Stimulated activated CD8-positive, alpha-beta memory T cell treated with anti-CD3 and anti-CD28 coated beads, Interleukin-12 subunit alpha, Interleukin-12 subunit beta, amount 100 ng/mL, for 4 hours (primary cell): ENCODE data around the gene SUSD5.
"Not testable (repeated sequence)": the region's sequence is repeated elsewhere in the genome, so short reads cannot be mapped to it uniquely, and the experiment has no call there.

Experiments
- DNase-seq: peaks from one replicate; pipeline ENCODE4 v3.0.0-alpha.2; 2020; ENCODE audit warnings: low read depth

The SUSD5 gene

DNA sequence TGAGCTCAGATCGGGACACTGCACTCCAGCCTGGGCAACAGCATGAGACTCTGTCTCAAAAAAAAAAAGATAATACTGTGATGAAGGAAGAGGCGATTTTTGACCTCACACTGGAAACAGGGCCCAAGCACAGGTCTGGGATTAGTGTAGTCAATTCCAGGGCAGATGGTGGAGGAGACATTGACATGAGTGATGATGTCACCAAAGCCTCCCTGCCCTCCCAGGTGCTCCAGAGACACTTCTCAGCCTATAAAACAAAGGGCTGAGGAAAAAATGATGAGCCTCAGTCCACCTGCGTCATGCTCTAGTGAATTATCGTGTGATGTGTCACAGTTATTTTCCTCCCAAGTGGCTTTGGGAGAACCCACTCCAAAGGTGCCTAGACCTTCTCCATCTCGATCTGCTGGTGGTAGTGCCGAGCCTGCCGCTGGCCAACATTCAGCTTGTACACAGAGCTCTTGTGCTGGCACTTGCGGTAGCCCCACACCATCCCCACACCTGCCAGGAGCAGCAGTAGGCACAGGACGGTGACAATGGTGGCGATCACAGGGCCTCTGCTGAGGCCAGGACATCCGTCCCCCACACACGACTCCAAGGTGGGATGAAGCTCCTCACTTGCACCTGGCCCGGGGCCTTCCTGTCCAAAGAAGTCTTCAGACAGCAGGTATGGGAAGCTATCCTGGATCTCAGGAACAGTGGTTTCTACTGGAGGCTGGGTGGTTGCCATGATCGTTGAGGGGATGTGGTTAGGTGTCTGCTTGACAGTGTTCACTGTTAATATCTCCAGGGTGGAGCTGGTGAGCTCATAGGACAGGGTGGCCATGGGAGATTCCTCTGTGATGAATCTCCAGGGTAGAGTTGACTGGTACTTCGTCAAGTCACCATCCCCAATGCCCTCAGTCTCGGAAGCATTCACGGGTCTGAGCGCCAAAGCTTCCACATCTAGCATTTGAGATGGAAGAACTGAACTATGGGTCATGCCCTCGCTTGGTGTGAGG is 65.9 kb downstream of the SUSD5 start:
- DNase-seq: no peak

DNA sequence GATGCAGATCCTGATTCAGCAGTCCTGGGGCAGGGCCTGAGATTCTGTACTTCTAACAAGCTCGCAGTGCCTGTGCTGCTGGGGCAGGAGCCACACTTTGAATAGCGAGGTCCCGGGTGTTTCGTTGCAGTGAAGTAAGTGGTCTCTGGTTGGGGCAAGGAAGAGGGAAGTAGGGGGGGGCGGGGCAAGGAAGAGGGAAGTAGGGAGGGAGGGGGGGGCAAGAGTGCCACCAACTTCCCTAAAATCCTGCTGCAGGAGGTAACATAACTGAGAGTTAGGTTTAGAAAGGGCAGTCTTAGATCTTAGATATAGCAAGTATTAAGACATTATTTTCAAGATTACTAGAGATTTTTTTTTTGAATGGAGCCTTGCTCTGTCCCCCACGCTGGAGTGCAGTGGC is 69.3 kb downstream of the SUSD5 start:
- DNase-seq: no peak

DNA sequence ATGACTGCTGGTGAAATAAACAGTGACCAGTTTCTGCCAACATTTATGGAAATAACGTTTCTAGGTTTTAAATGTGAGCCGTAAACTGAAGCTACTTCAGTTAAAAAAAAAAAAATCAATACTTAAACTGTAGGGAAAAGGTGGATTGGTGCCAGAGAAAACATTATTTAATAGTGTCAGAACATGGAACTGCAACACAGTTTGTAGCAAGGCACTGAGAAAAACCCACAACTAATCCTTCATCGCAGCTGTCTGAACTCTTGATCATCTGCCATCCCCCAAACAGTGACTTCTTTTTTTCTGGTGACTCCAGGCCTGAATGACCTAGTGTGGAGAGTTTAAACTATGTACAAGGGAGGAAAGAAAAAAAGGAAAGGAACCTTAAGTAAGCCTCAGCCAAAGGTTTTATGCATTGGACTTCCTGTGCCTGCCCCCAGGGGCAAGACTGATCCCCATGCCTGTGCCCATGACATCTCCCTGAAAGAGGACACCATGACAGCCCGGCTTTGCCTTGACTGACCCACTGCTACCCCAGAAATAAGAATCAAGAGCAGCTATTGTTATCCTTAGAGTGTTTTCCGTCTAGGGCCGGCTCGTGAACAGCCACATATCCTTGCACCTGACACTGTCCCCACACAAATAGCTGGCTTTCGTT is 71.7 kb downstream of the SUSD5 start:
- no peak for DNase-seq

DNA sequence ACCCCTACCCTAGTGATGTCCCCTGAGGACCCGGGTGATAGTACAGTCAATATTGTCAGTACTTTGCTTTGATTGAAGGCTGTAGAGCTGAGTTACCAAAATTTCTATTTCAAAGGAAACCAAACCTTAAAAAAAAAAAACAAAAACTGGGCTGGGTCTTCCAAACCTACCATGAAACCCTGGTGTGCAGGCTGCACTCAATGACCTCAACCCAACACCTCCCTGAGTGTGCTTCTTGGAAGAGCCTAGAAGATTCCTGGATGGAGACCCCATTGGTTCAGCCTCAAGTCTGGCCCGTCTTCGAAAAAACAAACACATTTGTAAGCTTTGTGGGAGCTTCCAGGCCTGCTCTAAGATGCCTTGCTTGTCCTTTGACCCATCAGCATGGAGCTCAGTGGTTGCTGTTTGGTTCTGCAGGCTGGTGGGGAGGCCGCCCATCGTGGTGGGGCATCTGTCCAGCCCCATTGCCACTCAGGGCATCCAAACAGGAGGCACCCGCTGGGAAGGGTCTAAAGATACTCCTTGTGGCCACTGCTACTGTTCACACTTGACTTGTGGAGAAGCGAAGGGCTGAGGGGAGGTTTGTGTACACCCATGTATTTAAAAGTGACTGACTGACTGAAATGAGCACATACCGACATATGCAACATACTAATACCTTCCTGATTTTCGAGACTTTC is 72.6 kb downstream of the SUSD5 start:
- DNase-seq: no peak

DNA sequence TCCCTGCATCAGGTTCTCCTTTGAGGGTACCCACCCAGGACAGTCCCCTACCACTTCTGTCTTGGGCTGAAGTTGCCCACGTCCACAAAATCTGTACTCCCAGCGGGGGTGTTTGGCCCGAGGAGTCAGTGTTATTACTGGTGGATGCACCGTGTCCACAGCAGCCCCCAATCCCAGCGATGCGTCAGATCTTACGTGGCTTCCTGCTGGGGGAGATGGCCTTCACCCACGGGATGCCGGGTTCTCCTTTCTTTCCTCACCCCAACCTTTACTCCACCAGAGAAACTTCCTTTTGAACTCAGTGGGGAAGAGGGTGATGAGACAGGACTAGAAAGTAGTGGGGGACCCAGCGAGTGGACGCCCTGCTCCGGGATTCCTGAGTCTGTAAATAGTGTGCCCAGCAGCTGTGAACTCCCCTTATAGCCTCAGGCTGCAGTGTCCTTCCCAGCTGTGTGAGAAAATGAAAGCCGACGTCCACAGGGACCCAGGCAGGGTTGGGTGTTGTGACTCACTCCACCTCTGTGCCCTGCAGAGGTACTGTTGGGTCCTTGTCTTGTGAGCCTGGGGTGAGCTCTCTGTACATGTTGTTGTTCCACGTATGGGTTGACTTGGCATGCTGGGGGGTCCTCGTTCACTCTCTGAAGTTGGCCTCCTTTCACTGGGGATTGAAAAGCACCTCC is 73.2 kb downstream of the SUSD5 start:
- no peak for DNase-seq

DNA sequence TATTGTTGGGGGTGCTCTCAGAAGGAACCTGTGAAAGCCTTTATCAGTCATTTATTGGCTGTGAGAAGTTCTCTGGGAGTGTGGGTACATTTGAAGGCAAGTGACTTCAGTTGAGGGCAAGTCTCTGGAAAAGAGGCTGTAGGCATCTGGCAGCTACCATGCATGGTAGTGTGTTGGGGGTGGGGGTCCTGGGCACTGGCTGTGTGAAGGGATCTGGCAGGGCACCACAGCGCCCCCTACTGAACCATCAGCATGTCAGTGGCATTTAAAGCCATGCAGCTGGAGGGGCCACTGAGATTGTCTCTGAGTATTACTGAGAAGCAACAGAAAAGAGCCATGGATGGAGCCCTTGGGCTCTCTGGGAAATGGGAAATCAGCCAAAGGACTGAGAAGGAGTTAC is 74.2 kb downstream of the SUSD5 start:
- no peak for DNase-seq

DNA sequence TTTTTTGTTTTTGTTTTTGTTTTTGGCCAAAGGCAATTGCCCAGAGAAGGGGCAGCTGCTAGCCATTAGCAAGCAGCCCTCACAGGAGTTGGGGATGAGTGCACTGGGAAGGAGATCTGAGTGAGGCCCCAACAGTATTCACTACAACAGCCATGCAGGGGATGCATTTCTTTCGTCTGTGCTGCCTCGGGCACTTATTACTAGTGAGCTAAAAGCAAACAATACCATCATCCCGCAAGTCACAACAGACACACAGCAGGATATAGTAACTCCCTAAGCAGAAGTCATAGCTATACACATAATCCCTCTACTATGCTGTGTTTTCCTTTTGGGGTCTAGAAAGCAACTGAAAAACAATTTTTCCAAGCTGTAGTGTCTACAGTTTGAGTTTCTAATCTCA is 77.6 kb downstream of the SUSD5 start:
- DNase-seq: no peak

DNA sequence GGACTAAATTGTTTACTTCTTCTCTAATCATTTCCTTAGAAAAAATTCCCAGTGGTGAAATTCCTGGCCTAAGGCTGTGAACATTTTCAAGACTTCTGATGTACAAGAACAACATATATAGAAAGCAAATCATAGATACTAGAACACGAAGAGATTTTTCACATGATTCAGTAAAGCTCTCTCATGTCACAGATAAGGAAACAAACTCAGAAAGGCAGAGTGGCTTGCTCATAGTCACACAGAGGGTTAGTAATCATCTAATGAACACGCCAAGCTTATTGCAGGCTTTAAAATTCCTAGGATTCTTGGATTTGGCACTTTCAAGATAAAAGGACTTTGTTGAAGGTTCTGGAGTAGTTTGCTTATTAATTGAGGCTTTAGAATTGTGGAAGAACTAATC is 78.6 kb downstream of the SUSD5 start:
- DNase-seq: no peak

DNA sequence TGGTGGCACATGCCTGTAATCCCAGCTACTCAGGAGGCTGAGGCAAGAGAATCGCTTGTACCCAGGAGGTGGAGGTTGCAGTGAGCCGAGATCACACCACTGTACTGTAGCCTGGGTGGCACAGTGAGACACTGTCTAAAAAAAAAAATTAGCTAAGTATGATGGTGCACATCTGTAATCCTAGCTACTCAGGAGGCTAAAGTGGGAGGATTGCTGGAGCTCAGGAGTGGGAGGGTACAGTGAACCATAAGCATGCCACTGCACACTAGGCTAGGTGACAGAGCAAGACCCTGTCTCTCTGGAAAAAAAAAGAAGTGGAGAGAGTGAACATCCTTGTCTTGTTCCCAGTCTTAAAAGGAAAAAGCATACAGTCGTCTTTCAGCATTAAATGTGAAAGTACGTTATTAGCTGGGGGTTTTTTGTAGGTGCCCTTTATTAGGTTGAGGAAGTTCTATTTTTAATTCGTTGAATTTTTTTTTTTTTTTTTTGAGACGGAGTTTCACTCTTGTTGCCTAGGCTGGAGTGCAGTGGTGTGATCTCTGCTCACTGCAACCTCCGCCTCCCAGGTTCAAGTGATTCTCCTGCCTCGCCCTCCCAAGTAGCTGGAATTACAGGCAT is 79.5 kb downstream of the SUSD5 start:
- DNase-seq: not testable (repeated sequence)

DNA sequence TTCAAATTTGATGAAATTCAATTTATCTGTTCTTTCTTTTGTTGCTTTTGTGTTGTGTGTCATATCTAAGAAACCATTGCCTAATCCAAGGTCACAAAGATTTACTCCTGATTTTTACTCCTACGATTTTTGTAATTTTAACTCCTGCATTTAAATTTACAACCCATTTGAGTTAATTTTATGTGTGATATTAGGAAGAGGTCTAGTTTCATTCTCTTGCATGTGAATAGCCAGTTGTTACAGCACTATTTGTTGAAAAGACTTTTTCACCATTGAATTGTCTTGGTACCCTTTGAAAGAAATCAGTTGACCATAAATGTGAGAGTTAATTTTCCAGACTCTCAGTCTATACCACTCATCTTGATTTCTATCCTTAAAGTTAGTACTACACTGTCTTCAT is 80.9 kb downstream of the SUSD5 start:
- no peak for DNase-seq

DNA sequence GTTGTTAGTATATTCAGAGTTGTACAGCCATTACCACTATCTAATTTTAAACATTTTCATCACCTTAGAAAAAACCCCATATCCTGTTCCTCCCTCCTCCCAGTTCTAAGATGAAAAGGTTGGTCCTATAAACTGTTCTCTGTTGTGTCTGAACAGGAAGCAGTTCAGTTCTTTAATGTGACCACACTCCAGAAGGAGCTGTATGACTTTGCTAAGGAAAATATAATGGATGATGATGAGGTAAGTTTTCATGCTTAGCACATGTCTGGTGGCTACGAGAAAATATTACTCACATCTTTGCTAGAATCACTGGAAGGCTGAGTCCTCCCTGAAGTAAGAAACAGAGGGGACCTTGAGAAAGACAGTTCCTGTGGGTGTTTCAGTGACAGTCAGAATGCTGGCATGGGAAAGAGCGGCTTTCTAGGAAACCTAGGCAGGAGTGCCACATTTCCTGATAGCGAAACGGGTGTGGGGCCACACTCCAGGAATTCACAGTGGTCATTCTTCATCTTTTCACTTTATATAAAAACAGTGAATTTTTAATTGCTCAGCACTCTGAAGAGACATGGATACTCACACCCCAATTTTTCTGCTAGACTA is 84.5 kb downstream of the SUSD5 start:
- DNase-seq: no peak

DNA sequence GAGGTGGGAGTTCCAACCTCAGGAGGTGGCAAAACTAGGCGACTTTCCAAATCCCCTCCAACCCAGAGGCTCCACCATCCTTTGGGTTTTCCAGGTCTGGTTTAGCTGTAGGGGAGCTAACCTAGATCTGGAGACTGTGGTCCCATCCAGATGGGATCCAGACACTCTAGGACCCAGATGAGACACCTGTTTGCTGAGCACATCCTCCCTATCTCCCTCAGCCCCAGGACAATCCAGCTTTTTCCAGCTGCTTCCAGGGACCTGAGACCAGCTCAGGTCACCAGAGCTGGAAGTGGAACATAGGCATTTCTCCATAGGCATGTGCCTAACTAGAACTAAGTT is 86.6 kb downstream of the SUSD5 start:
- no peak for DNase-seq

DNA sequence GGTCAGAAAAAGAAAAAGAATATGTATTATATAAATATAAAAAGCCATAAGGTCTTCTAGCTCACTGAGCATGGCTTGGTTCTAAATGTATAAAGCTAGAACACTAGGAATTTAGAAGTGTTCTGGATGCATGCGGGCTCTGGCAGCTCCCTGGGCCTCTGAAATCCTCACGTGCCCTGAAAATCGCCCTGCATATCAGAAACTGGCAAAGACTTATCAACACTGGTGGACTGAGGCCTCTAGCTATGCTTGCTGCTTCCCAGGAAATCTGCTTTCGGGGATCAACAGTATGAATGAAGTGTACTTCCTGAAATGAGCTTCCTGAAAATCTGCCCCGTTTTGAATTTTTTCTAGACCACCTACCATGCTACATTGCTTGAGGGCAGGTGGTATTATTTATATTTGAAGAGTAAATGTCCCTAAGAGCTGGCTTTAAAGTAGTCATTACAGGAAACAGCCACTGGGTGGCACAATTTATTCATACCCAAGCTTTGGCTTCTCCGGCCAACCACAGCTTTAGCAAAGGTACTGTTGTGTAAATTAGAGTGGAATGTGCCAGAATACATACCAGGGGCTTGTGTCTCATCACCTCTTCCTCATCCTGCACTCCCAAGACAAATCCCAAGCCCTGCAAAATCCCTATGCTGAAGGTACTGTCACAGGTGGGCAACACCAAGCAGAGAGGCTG is 87.1 kb downstream of the SUSD5 start:
- no peak for DNase-seq

DNA sequence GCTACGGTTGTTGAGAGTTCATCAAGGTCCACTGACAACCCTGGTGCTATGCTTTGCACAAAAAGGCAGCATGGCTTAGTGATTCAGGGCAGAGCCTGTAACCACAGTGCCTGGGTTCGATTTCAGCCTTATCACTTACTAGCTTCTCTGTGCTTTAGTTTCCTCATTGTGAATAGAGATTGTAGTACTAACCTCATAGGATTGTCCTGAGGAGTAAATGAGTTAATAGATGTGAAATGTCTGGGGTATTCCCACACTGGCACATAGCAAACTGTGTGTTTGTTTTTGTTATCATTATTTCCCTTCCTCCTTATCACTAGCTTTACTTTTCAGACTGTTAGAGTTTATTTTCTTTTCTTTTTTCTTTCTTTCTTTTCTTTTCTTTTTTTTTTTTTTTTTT is 88.5 kb downstream of the SUSD5 start:
- DNase-seq: no peak

DNA sequence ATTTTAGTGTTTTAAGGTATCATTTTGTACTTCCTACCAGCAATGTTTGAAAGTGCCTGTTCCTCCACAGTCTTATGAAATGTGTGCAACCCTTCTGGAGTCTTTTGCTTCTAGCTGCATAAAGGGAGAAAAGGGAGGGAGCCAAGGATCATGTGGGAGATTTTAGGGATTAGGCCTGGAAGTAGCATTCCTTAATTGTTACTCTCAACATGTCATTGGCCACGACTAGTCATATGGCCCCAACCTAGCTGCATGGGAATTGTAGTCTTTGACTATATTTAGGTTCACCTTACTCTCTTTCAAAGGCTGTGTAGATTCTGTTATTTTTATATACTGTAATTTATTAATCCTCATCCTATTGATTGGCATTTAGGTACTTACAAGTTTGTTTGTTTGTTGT is 89.9 kb downstream of the SUSD5 start:
- no peak for DNase-seq

DNA sequence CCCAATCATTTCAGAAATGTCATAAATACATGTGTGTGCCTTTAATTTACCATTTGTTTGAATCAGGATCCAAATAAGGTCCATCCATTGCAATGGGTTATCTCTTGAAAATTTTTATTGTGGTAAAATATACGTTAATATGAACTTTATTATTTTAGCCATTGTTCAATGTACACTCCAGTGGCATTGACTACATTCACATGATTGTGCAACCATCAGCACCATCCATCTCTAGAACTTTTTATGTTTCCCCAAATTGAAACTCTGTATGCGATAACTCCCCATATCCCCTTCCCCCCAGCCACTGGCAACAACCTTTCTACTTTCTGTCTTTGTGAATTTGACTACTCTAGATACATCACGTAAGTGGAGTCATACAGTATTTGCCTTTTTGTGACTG is 92.8 kb downstream of the SUSD5 start:
- no peak for DNase-seq

DNA sequence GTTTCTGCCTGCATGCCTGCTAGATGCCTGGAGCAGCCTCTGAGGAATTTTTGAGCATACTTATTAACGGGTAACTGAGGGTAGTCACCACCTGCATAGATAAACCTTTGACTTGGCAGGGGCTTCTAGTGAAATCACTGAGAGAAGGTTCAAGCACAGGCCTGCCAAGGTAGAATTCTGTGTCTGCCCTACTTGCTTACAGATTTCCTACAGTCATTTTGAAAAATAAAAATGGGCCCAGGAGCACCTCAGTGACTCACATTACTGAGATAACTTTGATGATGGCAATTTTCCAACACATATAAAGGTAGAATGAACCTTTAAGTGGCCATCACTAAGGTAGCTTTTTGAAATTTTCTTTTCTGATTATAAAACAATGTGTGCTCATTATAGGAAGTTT is 94.0 kb downstream of the SUSD5 start:
- no peak for DNase-seq

DNA sequence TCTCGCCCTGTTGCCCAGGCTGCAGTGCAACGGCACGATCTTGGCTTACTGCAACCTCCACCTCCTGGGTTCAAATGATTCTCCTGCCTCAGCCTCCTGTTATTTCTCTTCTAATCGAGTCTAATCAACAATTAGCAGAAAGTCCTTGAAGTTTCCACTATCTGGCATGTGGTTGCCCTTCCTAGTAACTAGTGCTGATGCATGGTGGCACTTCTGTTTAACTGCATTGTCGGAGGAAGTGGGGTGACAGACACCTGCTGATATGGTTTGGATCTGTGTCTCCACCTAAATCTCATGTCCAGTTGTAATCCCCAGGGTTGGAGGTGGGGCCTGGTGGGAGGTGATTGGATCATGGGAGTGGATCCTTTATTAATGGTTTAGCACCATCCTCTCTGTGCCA is 95.6 kb downstream of the SUSD5 start:
- DNase-seq: no peak

DNA sequence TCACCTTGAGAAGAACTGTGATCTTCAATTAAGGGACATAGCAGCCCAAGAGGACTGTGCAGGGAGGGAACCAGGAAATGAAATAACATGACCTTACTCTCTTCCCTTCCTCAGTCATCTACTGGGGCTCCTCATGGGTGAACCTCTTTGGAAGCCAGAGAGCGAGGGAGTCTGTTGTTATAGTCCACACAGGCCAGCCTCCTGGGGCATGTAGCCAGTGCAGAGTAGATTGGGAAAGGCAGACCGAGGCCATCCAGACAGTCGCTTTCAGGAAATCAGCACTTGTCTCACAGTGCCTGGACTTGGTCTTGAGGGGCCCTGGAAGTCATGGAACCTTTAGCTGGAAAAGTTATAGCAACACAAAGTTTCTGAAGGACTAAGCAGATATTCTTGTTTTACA is 98.7 kb downstream of the SUSD5 start:
- DNase-seq: no peak

DNA sequence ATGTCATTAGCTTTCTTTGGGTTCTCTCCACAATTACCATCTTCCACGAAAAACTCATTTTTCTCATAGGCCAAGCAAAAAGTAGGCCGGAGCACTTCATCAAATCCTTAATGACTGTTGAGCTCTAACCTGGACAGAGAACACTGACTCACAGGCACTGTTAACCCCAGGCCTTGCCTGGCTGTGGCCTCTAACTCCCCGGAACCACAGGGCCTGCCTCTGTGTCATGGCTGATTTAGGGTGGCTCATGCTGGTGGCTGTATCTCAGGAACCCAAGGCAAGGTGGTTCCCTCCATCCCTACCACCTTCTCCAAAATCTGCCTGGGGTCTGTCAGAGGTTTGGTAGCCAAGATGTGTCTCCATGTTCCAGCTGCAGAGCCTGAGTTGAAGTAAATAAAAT is 101.1 kb downstream of the SUSD5 start:
- DNase-seq: no peak
